ENCODE measurements around the gene SURF2.

The SURF2 gene

GRCh38 chr9:133396952-133397351 lies 40.6 kb downstream of the SURF2 start:
- TF ChIP-seq CTCF (IDR thresholded peaks at IDR 0.05): peak; percentile 28; the same call in 1 of the 2 replicates

DNA sequence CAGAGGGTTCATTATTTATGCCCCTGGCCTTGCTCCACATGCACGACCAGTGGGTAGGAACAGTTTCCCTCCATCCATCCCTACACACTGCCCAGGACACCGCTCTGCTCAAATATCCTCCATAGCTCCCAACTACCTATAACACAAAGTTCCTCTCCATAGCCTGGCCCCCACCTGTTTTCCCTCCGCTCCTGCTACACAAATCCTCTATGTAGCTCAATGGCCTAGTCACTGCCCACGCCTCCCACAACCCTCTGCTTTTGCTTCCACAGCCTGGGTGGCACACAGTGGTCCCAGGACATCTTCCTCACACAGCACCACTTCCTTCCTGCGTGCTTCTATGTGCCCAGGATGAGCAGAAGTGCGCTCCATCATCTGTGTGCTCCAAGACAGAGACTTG lies 41.0 kb downstream of the SURF2 start:
- no peak for TF ChIP-seq CTCF (IDR thresholded peaks at IDR 0.05)

GRCh38 chr9:133397895-133398294 lies 41.5 kb downstream of the SURF2 start:
- no peak for TF ChIP-seq CTCF (IDR thresholded peaks at IDR 0.05)

- no peak for TF ChIP-seq CTCF (IDR thresholded peaks at IDR 0.05)
Observed at GRCh38 chr9:133400292-133400691, 43.9 kb downstream of the SURF2 start.

DNA sequence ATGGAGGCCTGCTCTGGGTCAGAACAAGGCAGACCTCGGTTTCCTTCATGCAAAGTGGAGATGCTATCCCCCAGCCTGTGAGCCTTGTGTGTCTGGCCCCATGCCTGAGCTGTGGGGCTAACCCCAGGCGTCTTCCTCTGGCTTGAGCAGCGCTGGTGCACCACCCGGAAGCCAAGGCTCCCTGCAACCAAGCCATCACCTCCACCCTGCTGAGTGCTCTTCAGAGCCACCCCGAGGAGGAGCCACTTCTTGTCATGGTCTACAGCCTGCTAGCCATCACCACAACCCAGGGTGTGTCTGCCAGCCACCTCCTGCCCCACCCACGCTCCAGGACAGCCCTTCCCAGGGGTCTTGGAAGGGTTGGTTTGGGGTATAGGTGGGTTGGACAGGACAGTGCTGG lies 45.2 kb downstream of the SURF2 start:
- TF ChIP-seq CTCF (IDR thresholded peaks at IDR 0.05): no peak

GRCh38 chr9:133402689-133403088 lies 46.3 kb downstream of the SURF2 start:
- no peak for TF ChIP-seq CTCF (IDR thresholded peaks at IDR 0.05)

DNA sequence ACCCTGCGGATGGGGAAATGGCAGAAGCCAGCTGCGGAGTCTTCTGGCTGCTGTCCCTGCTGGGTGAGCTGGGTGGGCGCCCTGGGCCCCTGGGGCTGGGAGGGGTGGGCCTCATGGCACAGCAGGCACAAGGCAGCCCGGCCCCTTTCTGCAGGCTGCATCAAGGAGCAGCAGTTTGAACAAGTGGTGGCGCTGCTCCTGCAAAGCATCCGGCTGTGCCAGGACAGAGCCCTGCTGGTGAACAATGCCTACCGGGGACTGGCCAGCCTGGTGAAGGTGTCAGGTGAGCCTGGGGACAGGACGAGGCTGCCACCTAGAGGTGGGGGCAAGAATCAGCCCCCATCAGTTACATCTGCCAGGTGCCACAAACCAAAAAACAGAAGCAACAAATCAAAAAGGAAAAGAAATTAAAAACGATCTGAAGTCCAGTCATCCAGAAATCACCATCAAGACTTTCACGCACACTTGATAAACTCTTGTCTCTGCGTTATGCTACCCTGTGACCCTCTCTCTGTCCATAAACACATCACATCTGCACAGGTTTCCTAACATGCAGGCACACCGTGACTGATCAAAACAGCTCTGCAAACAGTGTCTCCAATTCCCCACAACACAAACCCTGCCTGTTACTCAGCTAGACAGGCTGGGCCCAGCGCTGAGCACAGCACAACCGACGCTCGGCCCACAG lies 47.6 kb downstream of the SURF2 start:
- peak; percentile 73 for TF ChIP-seq CTCF (IDR thresholded peaks at IDR 0.05)

Measured in LNCAP (cell line).